Measurements from ENCODE around the gene ABLIM2. TPM values are rescaled to one million over a fixed set of nuclear protein-coding genes. Genes with fewer than 3 reads are reported as not detected.

Gene ABLIM2
- total and polyA plus RNA-seq, 2 of the 4 experiments (the other 2 are of a cell fraction): under 0.01 to 0.10 TPM

- Histone ChIP-seq H3K23ac (ENCODE audit: low read depth, low read length) (no peak overlapping the region), H3K4me2 (ENCODE audit: low read depth, low read length) (no peak overlapping the region), H3K4me3 (ENCODE audit: insufficient read depth, low read depth, low read length) (no peak overlapping the region), H3K27me3 (ENCODE audit: control insufficient read depth, insufficient read depth, low read length) (peaks cover 68% of the 10 kb centered on the region), H4K91ac (ENCODE audit: insufficient read depth, low read depth, low read length) (no peak overlapping the region), H3K4me1 (ENCODE audit: control insufficient read depth, insufficient read depth, low read length) (no peaks in the 10 kb centered on the region), H3K9ac (ENCODE audit: low read depth, low read length) (no peak overlapping the region), H2BK120ac (ENCODE audit: low read depth, low read length) (no peak overlapping the region), H3K9me1 (ENCODE audit: insufficient read depth, low read length) (no peaks in the 10 kb centered on the region), H2BK5ac (ENCODE audit: low read depth, low read length, poor library complexity, severe bottlenecking) (no peak overlapping the region), H3K18ac (ENCODE audit: low read depth, low read length) (no peak overlapping the region), H4K20me1 (ENCODE audit: insufficient read depth, low read length) (no peaks in the 10 kb centered on the region; the same call in 1 of the 2 replicates), H2AK9ac (replicated peaks; ENCODE audit: low read depth, low read length, poor library complexity) (no peak overlapping the region), H3K36me3 (ENCODE audit: control insufficient read depth, insufficient read depth, low read length) (no peaks in the 10 kb centered on the region), H3K9me3 (ENCODE audit: control insufficient read depth, insufficient read depth, low read length) (no peaks in the 10 kb centered on the region), H3K14ac (replicated peaks; ENCODE audit: low read depth, low read length) (no peak overlapping the region), H3K56ac (ENCODE audit: extremely low read depth, insufficient read depth, low read length) (no peak overlapping the region), H2BK15ac (ENCODE audit: low read depth, low read length) (no peak overlapping the region), H3K79me1 (ENCODE audit: low read depth in 1 of 2, low read length in 2 of 2) (no peaks in the 10 kb centered on the region), H2AFZ (replicated peaks; ENCODE audit: low read length, poor library complexity) (no peak overlapping the region), H2BK20ac (ENCODE audit: low read depth, low read length) (no peak overlapping the region), H3K27ac (ENCODE audit: insufficient read depth, low read length) (no peak overlapping the region), H3K4ac (ENCODE audit: low read depth, low read length) (no peak overlapping the region), H4K5ac (ENCODE audit: low read depth, low read length) (no peak overlapping the region), H2AK5ac (ENCODE audit: low read depth, low read length) (no peak overlapping the region), H4K8ac (ENCODE audit: low read depth in 2 of 2, low read length in 2 of 2) (no peak overlapping the region)
- no TSS peak for BruUV-seq (replicated peaks)
- TF ChIP-seq RFX5 (IDR thresholded peaks at IDR 0.05; ENCODE audit: low read depth, low read length) (no peak), CHD1 (IDR thresholded peaks at IDR 0.05; ENCODE audit: low read depth, low read length) (no peak), RAD21 (IDR thresholded peaks at IDR 0.05; ENCODE audit: low read length) (no peak), ELK1 (IDR thresholded peaks at IDR 0.05; ENCODE audit: borderline replicate concordance, low read depth, low read length) (no peak), BHLHE40 (IDR thresholded peaks at IDR 0.05; ENCODE audit: low read depth, low read length) (no peak), FOS (IDR thresholded peaks at IDR 0.05; ENCODE audit: low read depth, low read length) (no peak), MXI1 (IDR thresholded peaks at IDR 0.05; ENCODE audit: borderline replicate concordance, low read depth, low read length) (no peak), USF2 (IDR thresholded peaks at IDR 0.05; ENCODE audit: low read depth, low read length) (no peak), MAZ (IDR thresholded peaks at IDR 0.05; ENCODE audit: borderline replicate concordance, low read depth, low read length) (no peak), CEBPB (IDR thresholded peaks at IDR 0.05; ENCODE audit: low read depth, low read length) (no peak), RCOR1 (IDR thresholded peaks at IDR 0.05; ENCODE audit: insufficient replicate concordance, low read length) (no peak), NFE2L2 (IDR thresholded peaks at IDR 0.05; ENCODE audit: low read depth, low read length) (no peak), SMC3 (IDR thresholded peaks at IDR 0.05; ENCODE audit: low read depth, low read length) (no peak), POLR2A (IDR thresholded peaks at IDR 0.05; ENCODE audit: low read depth, low read length) (no peak), MAFK (IDR thresholded peaks at IDR 0.05; ENCODE audit: low read depth, low read length) (no peak)
- TF ChIP-seq, protein P1, sequence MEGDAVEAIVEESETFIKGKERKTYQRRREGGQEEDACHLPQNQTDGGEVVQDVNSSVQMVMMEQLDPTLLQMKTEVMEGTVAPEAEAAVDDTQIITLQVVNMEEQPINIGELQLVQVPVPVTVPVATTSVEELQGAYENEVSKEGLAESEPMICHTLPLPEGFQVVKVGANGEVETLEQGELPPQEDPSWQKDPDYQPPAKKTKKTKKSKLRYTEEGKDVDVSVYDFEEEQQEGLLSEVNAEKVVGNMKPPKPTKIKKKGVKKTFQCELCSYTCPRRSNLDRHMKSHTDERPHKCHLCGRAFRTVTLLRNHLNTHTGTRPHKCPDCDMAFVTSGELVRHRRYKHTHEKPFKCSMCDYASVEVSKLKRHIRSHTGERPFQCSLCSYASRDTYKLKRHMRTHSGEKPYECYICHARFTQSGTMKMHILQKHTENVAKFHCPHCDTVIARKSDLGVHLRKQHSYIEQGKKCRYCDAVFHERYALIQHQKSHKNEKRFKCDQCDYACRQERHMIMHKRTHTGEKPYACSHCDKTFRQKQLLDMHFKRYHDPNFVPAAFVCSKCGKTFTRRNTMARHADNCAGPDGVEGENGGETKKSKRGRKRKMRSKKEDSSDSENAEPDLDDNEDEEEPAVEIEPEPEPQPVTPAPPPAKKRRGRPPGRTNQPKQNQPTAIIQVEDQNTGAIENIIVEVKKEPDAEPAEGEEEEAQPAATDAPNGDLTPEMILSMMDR (conservative IDR thresholded peaks at IDR 0.05; ENCODE audit: low read depth, low read length): no peak
- CTCF ChIA-PET: no interaction called here
- intact Hi-C loops (cut with micrococcal nuclease) (no loop called here), dilution Hi-C loops (cut with HindIII; ENCODE audit: low sequenced_read_pairs, unreplicated experiment) (no loop called here), in situ Hi-C loops (cut with MboI; ENCODE audit: low sequenced_read_pairs) (no loop called here)
- 67% methylated on average over 5 of the region's 11 CpGs; no CpG with 5 or more reads in 1 of the 2 experiments for WGBS, 2 experiments (ENCODE audit: extremely low coverage in 2 of 2, insufficient read length in 1 of 2)
- DNase-seq (no peak), ATAC-seq (ENCODE audit: low read depth) (no peak)
- POLR2A ChIA-PET (ENCODE audit: unreplicated experiment): no interaction called here
Measured at GRCh38 chr4:8078109-8078494, 80.5 kb downstream of the ABLIM2 start.
